Chondrocyte (in vitro differentiated cells): Measurements from ENCODE around the gene RAI1. TPM values are rescaled to one million over a fixed set of nuclear protein-coding genes. Genes with fewer than 3 reads are reported as not detected.
"Not testable (repeated sequence)": the region's sequence is repeated elsewhere in the genome, so short reads cannot be mapped to it uniquely, and the experiment has no call there.

Source experiments
- DNase-seq: peaks from one replicate; pipeline ENCODE4 v3.0.0; 2021; ENCODE audit warnings: mixed read lengths, low spot score
- H3K27ac Mint-ChIP-seq: one replicate; pipeline ENCODE4 v1.8.0; 2021; ENCODE audit warnings: mild to moderate bottlenecking, moderate library complexity, mixed read lengths; ENCODE audit not compliant: unreplicated experiment
- H3K27me3 Mint-ChIP-seq: 2 replicates; pipeline ENCODE4 v1.8.0; 2021; ENCODE audit warnings: low read depth, mixed read lengths
- H3K36me3 Mint-ChIP-seq: 2 replicates; pipeline ENCODE4 v1.8.0; 2021; ENCODE audit warnings: low read depth, mixed read lengths
- H3K4me1 Mint-ChIP-seq: 2 replicates; pipeline ENCODE4 v1.8.0; 2021; ENCODE audit warnings: low read depth, mild to moderate bottlenecking, mixed read lengths
- H3K4me3 Mint-ChIP-seq: one replicate; pipeline ENCODE4 v1.8.0; 2021; ENCODE audit warnings: mild to moderate bottlenecking, moderate library complexity, mixed read lengths; ENCODE audit not compliant: unreplicated experiment
- H3K9me3 Mint-ChIP-seq: 2 replicates; pipeline ENCODE4 v1.8.0; 2021; ENCODE audit warnings: low read depth, mixed read lengths
- CTCF ChIP-seq: fragments of 200-600 bp; sonication (generic); IDR thresholded peaks from 2 replicates; pipeline ENCODE4 v1.5.0; 2021; ENCODE audit warnings: antibody characterized with exemption, mild to moderate bottlenecking, moderate library complexity
- total RNA-seq: library from RNA; stranded (reverse); gene quantifications from 3 replicates; pipeline ENCODE4 v1.2.1, GENCODE V29; 2021

Gene RAI1
- total RNA-seq, 1 donor from 2014 or later: 28.7 TPM

DNA sequence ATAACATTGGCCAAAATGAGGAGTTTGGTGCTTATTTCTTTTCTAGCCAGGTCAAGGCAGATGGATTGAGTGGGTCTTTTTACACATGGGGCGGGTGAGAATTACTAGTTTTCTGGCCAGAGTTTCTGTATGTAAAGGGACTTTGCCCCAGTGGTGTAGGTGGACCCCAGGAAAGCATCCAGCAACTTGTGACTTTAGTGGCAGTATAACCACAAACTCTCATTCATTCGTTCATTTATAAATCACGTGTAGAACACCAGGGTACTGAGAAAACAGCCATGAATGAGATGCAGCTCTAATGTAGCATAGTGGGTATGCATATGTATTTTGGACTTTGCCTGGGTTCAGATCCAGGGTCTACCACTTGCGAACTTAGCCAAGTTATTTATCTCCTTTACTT lies 8.1 kb downstream of the RAI1 start:
- no peaks in the 10 kb centered on the region for H3K36me3 Mint-ChIP-seq
- H3K27me3 Mint-ChIP-seq: no peaks in the 10 kb centered on the region
- TF ChIP-seq CTCF: no peak
- H3K9me3 Mint-ChIP-seq: no peaks in the 10 kb centered on the region
- no peak for DNase-seq
- no peak overlapping the region for H3K4me3 Mint-ChIP-seq
- no peak overlapping the region for H3K27ac Mint-ChIP-seq
- H3K4me1 Mint-ChIP-seq: peaks cover 76% of the 10 kb centered on the region

GRCh38 chr17:17690233-17690632 lies 9.0 kb downstream of the RAI1 start:
- not testable (repeated sequence) for H3K27me3 Mint-ChIP-seq, H3K4me3 Mint-ChIP-seq, H3K36me3 Mint-ChIP-seq, H3K9me3 Mint-ChIP-seq, H3K27ac Mint-ChIP-seq, DNase-seq
- H3K4me1 Mint-ChIP-seq: peaks cover 73% of the 10 kb centered on the region

DNA sequence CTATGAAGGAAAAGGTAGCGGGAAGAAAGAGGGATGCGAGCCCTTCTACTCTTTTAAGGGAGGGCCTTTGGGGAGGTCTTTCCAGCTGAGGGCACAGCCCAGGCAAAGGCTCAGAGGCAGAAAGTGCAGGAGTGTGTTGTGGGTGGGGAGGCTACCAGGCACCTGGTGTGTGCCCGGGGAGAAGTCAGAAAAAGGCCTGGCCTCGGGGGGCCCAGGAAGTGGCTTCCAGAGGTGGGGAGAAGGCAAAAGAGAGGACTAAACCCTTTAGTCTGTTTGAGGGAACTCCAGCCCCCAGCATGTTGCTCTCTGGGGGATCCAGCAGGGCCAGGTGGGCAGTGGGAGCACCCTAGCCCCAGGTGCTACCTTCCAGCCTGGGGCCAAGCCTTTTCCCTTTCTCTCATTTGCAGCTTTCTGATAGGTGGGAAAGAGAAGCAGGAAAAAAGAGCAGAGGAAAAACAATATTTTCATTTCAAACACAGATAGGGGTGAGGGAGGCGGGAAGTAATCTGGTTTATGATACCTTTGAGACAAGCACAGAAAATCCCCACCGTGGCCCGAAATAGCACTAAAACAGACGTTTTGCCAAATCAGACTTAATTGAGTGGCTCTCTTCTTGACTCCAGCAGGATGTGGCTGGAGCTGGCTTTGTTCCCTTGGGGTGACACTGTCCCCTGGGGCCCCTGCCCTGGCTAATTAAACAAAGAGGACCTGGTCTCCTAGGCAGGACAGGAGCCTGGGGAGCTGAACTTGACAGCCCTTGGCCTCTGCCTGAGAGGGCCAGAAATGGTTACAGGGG lies 10.4 kb downstream of the RAI1 start:
- peaks cover 73% of the 10 kb centered on the region for H3K4me1 Mint-ChIP-seq
- H3K27me3 Mint-ChIP-seq: no peaks in the 10 kb centered on the region
- H3K27ac Mint-ChIP-seq: peak overlapping the region; percentile 84
- no peaks in the 10 kb centered on the region for H3K9me3 Mint-ChIP-seq
- no peak overlapping the region for H3K4me3 Mint-ChIP-seq
- no peaks in the 10 kb centered on the region for H3K36me3 Mint-ChIP-seq
- no peak for TF ChIP-seq CTCF
- no peak for DNase-seq

DNA sequence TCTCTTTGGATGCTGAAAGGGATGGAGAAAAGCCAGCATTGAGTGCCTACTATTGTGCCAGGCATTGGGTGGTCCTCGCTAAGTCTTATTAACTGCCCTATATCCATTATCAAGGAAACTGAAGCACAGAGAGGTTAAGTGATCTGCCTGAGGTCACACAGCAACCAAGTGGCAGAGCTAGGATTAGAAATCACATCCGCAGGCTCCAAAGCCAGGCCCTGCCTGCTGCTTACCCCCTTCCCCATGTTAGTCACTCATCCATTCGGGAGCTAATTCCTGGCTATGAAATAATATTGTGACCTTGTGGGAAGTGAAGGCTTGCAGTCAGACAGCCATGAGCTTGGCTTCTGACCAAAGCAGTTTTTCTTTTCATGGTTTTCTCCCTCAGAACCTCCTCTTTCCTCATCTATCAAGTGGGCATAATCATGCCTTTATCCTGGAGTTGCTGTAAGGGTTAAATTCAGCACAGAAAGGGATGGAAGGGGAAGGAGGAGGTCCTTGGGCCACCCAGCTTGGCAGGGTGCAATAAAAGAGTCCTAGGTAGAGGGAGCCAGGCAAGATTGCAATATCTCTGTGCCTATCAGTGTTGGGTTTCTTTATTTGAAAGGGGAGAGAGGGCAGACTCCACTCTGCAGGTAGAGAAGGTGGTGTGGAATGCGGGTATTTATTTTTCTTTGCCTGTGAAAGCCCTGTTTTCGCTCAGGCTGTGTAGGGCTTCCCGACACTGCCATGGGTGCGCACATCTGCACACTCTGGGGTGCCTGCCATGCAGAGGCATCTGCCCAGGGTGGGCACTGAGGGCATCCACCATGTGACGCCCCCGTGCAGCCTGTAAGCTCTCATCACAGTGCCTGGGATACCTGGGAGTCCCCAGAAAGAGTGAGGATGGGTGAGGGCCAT lies 11.3 kb downstream of the RAI1 start:
- Mint-ChIP-seq H3K36me3 (no peaks in the 10 kb centered on the region), H3K27ac (peak overlapping the region; percentile 98), H3K27me3 (no peaks in the 10 kb centered on the region), H3K4me3 (no peak overlapping the region), H3K9me3 (no peaks in the 10 kb centered on the region), H3K4me1 (peaks cover 73% of the 10 kb centered on the region)
- no peak for TF ChIP-seq CTCF
- DNase-seq: no peak

GRCh38 chr17:17693253-17694168 lies 12.3 kb downstream of the RAI1 start:
- H3K36me3 Mint-ChIP-seq: no peaks in the 10 kb centered on the region
- H3K27ac Mint-ChIP-seq: peak overlapping the region; percentile 98
- no peaks in the 10 kb centered on the region for H3K27me3 Mint-ChIP-seq
- H3K4me3 Mint-ChIP-seq: peak overlapping the region; percentile 67
- DNase-seq: no peak
- H3K4me1 Mint-ChIP-seq: peaks cover 78% of the 10 kb centered on the region
- no peaks in the 10 kb centered on the region for H3K9me3 Mint-ChIP-seq
- TF ChIP-seq CTCF: no peak
